Natural killer cell (primary cell): Measurements from ENCODE around the gene SLC5A12. TPM values are rescaled to one million over a fixed set of nuclear protein-coding genes. Genes with fewer than 3 reads are reported as not detected.

Experiments used
- ATAC-seq, 3 donors: fragments of 150-1000 bp in 2 of 3; fragments of 200-7000 bp in 1 of 3; cut with Tn5 transposase; 1 replicate in 1 of 3; 2 replicates in 2 of 3; pipeline ENCODE4 v1.10.0; 2021; ENCODE audit warnings: mild to moderate bottlenecking in 2 of 3, moderate library complexity in 2 of 3
- DNase-seq, 2 donors: peaks; one replicate each; pipeline versions ENCODE4 v3.0.0 to v3.0.0-alpha.2; 2013 to 2021; ENCODE audit warnings: mixed read lengths in 1 of 2
- H3K27ac ChIP-seq: one replicate; pipeline ENCODE4 v1.5.1; 2013; ENCODE audit warnings: mild to moderate bottlenecking, low read length
- H3K27me3 ChIP-seq: one replicate; pipeline ENCODE4 v1.6.1; 2013; ENCODE audit warnings: low read length; ENCODE audit not compliant: control insufficient read depth, insufficient read depth
- H3K36me3 ChIP-seq: one replicate; pipeline ENCODE4 v1.6.1; 2013; ENCODE audit warnings: low read length; ENCODE audit not compliant: control insufficient read depth, insufficient read depth
- H3K4me1 ChIP-seq: one replicate; pipeline ENCODE4 v1.6.1; 2013; ENCODE audit warnings: low read length; ENCODE audit not compliant: control insufficient read depth, insufficient read depth
- H3K4me3 ChIP-seq: one replicate; pipeline ENCODE4 v1.5.1; 2013; ENCODE audit warnings: low read length
- H3K9me3 ChIP-seq: one replicate; pipeline ENCODE4 v1.6.1; 2013; ENCODE audit warnings: low read length; ENCODE audit not compliant: control insufficient read depth, insufficient read depth
- H3K27ac Mint-ChIP-seq, 2 donors: one replicate each; pipeline ENCODE4 v1.8.0; 2022; ENCODE audit warnings: mild to moderate bottlenecking in 2 of 2, mixed read lengths in 2 of 2, moderate library complexity in 1 of 2
- H3K27me3 Mint-ChIP-seq, 2 donors: one replicate each; pipeline ENCODE4 v1.8.0; 2022; ENCODE audit warnings: low read depth in 2 of 2, mixed read lengths in 2 of 2
- H3K36me3 Mint-ChIP-seq: one replicate; pipeline ENCODE4 v1.8.0; 2022; ENCODE audit warnings: mixed read lengths
- H3K4me1 Mint-ChIP-seq, 2 donors: one replicate each; pipeline ENCODE4 v1.8.0; 2022; ENCODE audit warnings: mixed read lengths in 2 of 2
- H3K4me3 Mint-ChIP-seq: one replicate; pipeline ENCODE4 v1.8.0; 2022; ENCODE audit warnings: mild to moderate bottlenecking, moderate library complexity, mixed read lengths
- H3K9me3 Mint-ChIP-seq, 2 donors: one replicate each; pipeline ENCODE4 v1.8.0; 2022; ENCODE audit warnings: mixed read lengths in 2 of 2
- CTCF ChIP-seq: fragments of 200-600 bp; IDR thresholded peaks from one replicate; pipeline ENCODE4 v1.8.0; 2022; ENCODE audit warnings: antibody characterized with exemption
- WGBS: methylation state at CpG from one replicate; pipeline ENCODE4 v1.1.7; 2013; ENCODE audit warnings: missing lambda C conversion rate; ENCODE audit not compliant: insufficient coverage; 5-methylcytosine and 5-hydroxymethylcytosine counted together
- intact Hi-C: fragments of 100-400 bp; cut with micrococcal nuclease; formaldehyde crosslinking; loops from one replicate; pipeline ENCODE4 v1.14.2; 2022
- total RNA-seq, 4 donors: library from RNA; stranded (reverse); fragments of 120-200 nt in 1 of 4; gene quantifications; one replicate each; pipeline versions ENCODE4 v1.2.3 to v1.2.4, GENCODE V29; 2013 to 2022

The SLC5A12 gene
- total RNA-seq, 3 donors from 2014 or later (not counting 1 experiment from before 2014, with no cell fraction given): not detected

GRCh38 chr11:26703411-26704191, 18.3 kb downstream of the SLC5A12 start:
- DNase-seq (no peak), ATAC-seq (no peak)
- Mint-ChIP-seq H3K36me3 (no peaks in the 10 kb centered on the region), H3K4me1 (no peaks in the 10 kb centered on the region), H3K27ac (no peak overlapping the region), H3K9me3 (peaks cover 17 to 18% of the 10 kb centered on the region in 2 donors), H3K27me3 (no peaks in the 10 kb centered on the region), H3K4me3 (no peak overlapping the region)
- H3K36me3 ChIP-seq: no peaks in the 10 kb centered on the region
- H3K9me3 ChIP-seq: no peaks in the 10 kb centered on the region
- 76% methylated on average over 5 of the region's 5 CpGs for WGBS
- TF ChIP-seq CTCF: no peak
- intact Hi-C loops: no loop called here
- no peaks in the 10 kb centered on the region for H3K4me1 ChIP-seq
- H3K27ac ChIP-seq: no peak overlapping the region
- H3K4me3 ChIP-seq: no peak overlapping the region
- H3K27me3 ChIP-seq: no peaks in the 10 kb centered on the region

GRCh38 chr11:26702406-26702805, 19.5 kb downstream of the SLC5A12 start:
- Histone ChIP-seq H3K4me1 (no peaks in the 10 kb centered on the region), H3K27ac (no peak overlapping the region), H3K9me3 (no peaks in the 10 kb centered on the region), H3K27me3 (no peaks in the 10 kb centered on the region), H3K36me3 (no peaks in the 10 kb centered on the region), H3K4me3 (no peak overlapping the region)
- DNase-seq: no peak
- Mint-ChIP-seq H3K36me3 (no peaks in the 10 kb centered on the region), H3K9me3 (peaks cover 16 to 18% of the 10 kb centered on the region in 2 donors), H3K4me1 (no peaks in the 10 kb centered on the region), H3K27ac (no peak overlapping the region), H3K4me3 (no peak overlapping the region), H3K27me3 (no peaks in the 10 kb centered on the region)
- TF ChIP-seq CTCF: no peak
- ATAC-seq: no peak
- intact Hi-C loops: no loop called here

GRCh38 chr11:26700574-26701235, 21.2 kb downstream of the SLC5A12 start:
- 0% methylated on average over 1 of the region's 3 CpGs for WGBS
- H3K4me3 Mint-ChIP-seq: no peak overlapping the region
- H3K4me3 ChIP-seq: no peak overlapping the region
- no peak overlapping the region for H3K27ac Mint-ChIP-seq
- H3K27me3 Mint-ChIP-seq: no peaks in the 10 kb centered on the region
- H3K27me3 ChIP-seq: no peaks in the 10 kb centered on the region
- H3K4me1 Mint-ChIP-seq: no peaks in the 10 kb centered on the region
- no peaks in the 10 kb centered on the region for H3K4me1 ChIP-seq
- H3K36me3 ChIP-seq: no peaks in the 10 kb centered on the region
- no peaks in the 10 kb centered on the region for H3K9me3 ChIP-seq
- no peaks in the 10 kb centered on the region for H3K36me3 Mint-ChIP-seq
- DNase-seq (no peak), ATAC-seq (no peak)
- TF ChIP-seq CTCF: no peak
- intact Hi-C loops: no loop called here
- peaks cover 10 to 14% of the 10 kb centered on the region in 2 donors for H3K9me3 Mint-ChIP-seq
- H3K27ac ChIP-seq: no peak overlapping the region
